Astrocyte (in vitro differentiated cells and primary cell): ENCODE results near the gene SLC22A31.

Experiments used
- EZH2 ChIP-seq: IDR thresholded peaks from 2 replicates; pipeline ENCODE4 v1.6.1; 2012; ENCODE audit warnings: mild to moderate bottlenecking, low read length, inconsistent platforms; ENCODE audit not compliant: insufficient read depth
- TF ChIP-seq, protein P1 (sequence below): IDR thresholded peaks from 2 replicates; pipeline ENCODE4 v1.5.1; 2011; ENCODE audit warnings: low read depth, mild to moderate bottlenecking, inconsistent platforms, low read length, moderate library complexity; ENCODE audit not compliant: insufficient read depth

DNA sequence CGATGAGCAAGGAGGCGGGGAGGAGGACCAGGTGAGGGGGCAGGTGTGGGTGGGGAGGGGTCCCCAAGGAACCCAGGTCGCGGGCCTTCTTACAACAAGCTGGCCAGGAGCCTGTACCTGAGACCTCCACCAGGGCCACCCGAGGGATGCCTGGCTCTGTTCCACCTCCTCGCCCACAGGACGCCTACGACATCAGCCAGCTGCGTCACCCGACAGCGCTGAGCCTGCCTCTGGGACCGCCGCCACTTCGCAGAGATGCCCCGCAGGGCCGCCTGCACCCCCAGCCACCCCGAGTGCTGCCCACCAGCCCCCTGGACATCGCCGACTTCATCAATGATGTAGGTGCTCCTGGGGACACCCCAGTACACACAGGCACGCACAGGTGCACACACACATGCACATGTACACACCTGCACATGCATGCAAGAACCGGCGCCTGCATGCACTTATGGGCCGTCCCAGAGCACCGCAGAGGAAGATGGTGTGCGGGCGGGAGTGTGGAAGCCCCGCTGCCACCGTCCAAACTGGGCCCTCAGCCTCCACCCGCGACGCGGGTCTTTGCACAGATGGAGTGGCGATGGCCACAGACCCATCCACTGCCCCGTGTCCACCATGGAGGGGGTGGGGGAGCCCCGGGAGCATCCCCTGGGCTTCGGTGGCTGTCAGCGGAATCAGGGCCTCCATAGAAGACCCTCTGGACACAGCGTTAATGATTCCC, 6.6 kb downstream of the SLC22A31 start:
- TF ChIP-seq, protein P1, sequence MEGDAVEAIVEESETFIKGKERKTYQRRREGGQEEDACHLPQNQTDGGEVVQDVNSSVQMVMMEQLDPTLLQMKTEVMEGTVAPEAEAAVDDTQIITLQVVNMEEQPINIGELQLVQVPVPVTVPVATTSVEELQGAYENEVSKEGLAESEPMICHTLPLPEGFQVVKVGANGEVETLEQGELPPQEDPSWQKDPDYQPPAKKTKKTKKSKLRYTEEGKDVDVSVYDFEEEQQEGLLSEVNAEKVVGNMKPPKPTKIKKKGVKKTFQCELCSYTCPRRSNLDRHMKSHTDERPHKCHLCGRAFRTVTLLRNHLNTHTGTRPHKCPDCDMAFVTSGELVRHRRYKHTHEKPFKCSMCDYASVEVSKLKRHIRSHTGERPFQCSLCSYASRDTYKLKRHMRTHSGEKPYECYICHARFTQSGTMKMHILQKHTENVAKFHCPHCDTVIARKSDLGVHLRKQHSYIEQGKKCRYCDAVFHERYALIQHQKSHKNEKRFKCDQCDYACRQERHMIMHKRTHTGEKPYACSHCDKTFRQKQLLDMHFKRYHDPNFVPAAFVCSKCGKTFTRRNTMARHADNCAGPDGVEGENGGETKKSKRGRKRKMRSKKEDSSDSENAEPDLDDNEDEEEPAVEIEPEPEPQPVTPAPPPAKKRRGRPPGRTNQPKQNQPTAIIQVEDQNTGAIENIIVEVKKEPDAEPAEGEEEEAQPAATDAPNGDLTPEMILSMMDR, result no peak
- no peak for TF ChIP-seq EZH2
